Ishikawa (cell line): ENCODE data around the gene CEACAM21.

Source experiments
- CEBPB ChIP-seq: IDR thresholded peaks from 2 replicates; pipeline ENCODE4 v1.6.1; 2012
- CREB1 ChIP-seq: IDR thresholded peaks from 2 replicates; pipeline ENCODE4 v1.6.1; 2012; ENCODE audit warnings: low read depth
- EGR1 ChIP-seq: IDR thresholded peaks from 2 replicates; pipeline ENCODE4 v1.6.1; 2012
- EP300 ChIP-seq: IDR thresholded peaks from 2 replicates; pipeline ENCODE4 v1.6.1; 2012; ENCODE audit warnings: borderline replicate concordance
- FOXM1 ChIP-seq: IDR thresholded peaks from 2 replicates; pipeline ENCODE4 v1.6.1; 2012; ENCODE audit warnings: low read depth, borderline replicate concordance
- MAX ChIP-seq: IDR thresholded peaks from 2 replicates; pipeline ENCODE4 v1.6.1; 2012
- NFIC ChIP-seq: IDR thresholded peaks from 2 replicates; pipeline ENCODE4 v1.6.1; 2012
- RAD21 ChIP-seq: IDR thresholded peaks from 2 replicates; pipeline ENCODE4 v1.6.1; 2012; ENCODE audit warnings: low read depth
- REST ChIP-seq: IDR thresholded peaks from 2 replicates; pipeline ENCODE4 v1.6.1; 2012; ENCODE audit warnings: low read depth, mild to moderate bottlenecking
- TAF1 ChIP-seq: IDR thresholded peaks from 2 replicates; pipeline ENCODE4 v1.6.1; 2012; ENCODE audit warnings: low read depth, mild to moderate bottlenecking
- TCF12 ChIP-seq: IDR thresholded peaks from 2 replicates; pipeline ENCODE4 v1.6.1; 2012; ENCODE audit warnings: low read depth
- TEAD4 ChIP-seq: IDR thresholded peaks from 2 replicates; pipeline ENCODE4 v1.6.1; 2012
- USF1 ChIP-seq: IDR thresholded peaks from 2 replicates; pipeline ENCODE4 v1.6.1; 2012
- YY1 ChIP-seq: IDR thresholded peaks from 2 replicates; pipeline ENCODE4 v1.6.1; 2012; ENCODE audit warnings: low read depth
- ZBTB7A ChIP-seq: IDR thresholded peaks from 2 replicates; pipeline ENCODE4 v1.6.1; 2012; ENCODE audit warnings: low read depth

The CEACAM21 gene

GRCh38 chr19:41531438-41532311 lies 44.3 kb upstream of the CEACAM21 start:
- TF ChIP-seq REST (no peak), TEAD4 (no peak), TAF1 (no peak), TCF12 (no peak), USF1 (no peak), NFIC (no peak), RAD21 (no peak)

- TF ChIP-seq MAX = no peak
Observed at GRCh38 chr19:41532526-41532925, 43.4 kb upstream of the CEACAM21 start.

GRCh38 chr19:41533671-41534215 lies 42.2 kb upstream of the CEACAM21 start:
- no peak for TF ChIP-seq YY1

- TF ChIP-seq TAF1 = no peak
- TF ChIP-seq REST = no peak
- TF ChIP-seq MAX = no peak
- no peak for TF ChIP-seq RAD21
- no peak for TF ChIP-seq NFIC
- no peak for TF ChIP-seq TEAD4
- TF ChIP-seq YY1 = no peak
- no peak for TF ChIP-seq CREB1
- no peak for TF ChIP-seq EP300
- TF ChIP-seq EGR1 = no peak
- TF ChIP-seq USF1 = no peak
- TF ChIP-seq ZBTB7A = no peak
- no peak for TF ChIP-seq TCF12
- TF ChIP-seq FOXM1 = no peak
- TF ChIP-seq CEBPB = no peak
Observed at GRCh38 chr19:41535029-41535622, 40.8 kb upstream of the CEACAM21 start.

GRCh38 chr19:41537789-41538188 lies 38.2 kb upstream of the CEACAM21 start:
- TF ChIP-seq RAD21 (0 out of 2 replicates have a peak, but pooled peaks have one; percentile 25), NFIC (no peak)

- TF ChIP-seq CREB1 = no peak
- TF ChIP-seq REST = no peak
- no peak for TF ChIP-seq MAX
- TF ChIP-seq NFIC = no peak
- no peak for TF ChIP-seq TCF12
Observed at GRCh38 chr19:41540041-41540695, 35.8 kb upstream of the CEACAM21 start.
